ENCODE measurements around the gene MLLT6.
A peak's percentile ranks its signal among the peaks of the same experiment; 100 is the strongest.

Gene MLLT6

DNA sequence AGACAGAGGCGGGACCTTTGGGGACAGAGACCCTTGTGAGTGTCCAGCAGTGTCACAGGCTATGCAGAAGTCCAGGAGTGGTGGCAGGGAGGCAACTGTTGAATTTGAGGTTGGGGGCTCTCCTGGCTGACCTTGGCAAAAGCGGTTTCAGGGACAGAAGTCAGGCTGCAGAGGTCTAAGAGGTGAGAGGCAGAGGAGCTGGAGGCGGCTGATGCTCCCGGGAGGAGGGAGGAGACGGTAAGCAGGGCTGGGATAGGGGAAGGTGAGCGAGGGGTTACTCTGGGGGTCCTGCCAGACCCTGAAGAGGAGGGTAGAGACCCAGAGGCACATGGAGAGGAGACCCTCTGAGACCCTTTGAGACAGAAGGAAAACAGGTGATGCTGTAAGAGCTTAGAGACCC is 35.6 kb upstream of the MLLT6 start:
- TF ChIP-seq CTCF (IDR thresholded peaks at IDR 0.05; ENCODE audit: insufficient read depth, low read length, missing control alignments): no peak
- ChIA-PET POLR2A (no interaction called here), CTCF (interaction anchor here (1.3 to 16.0 kb wide), 10 partner anchors 7 to 321 kb away, joined by 3 to 310 read pairs (median 37); no protein-coding TSS in a partner anchor)
- H3K4me3 ChIP-seq (ENCODE audit: low read depth, low read length): no peak overlapping the region
- no peak for DNase-seq (ENCODE audit: low read depth, low spot score)

GRCh38 chr17:38671939-38672720 is 32.9 kb upstream of the MLLT6 start:
- no peak for DNase-seq (ENCODE audit: low read depth, low spot score)
- H3K4me3 ChIP-seq (ENCODE audit: low read depth, low read length): no peak overlapping the region
- POLR2A ChIA-PET: no interaction called here
- CTCF ChIA-PET: interaction anchor here (0.8 to 16.0 kb wide), 5 partner anchors 10 to 163 kb away, joined by 3 to 310 read pairs (median 4); no protein-coding TSS in a partner anchor
- no peak for TF ChIP-seq CTCF (IDR thresholded peaks at IDR 0.05; ENCODE audit: insufficient read depth, low read length, missing control alignments)

- no peak for TF ChIP-seq CTCF (IDR thresholded peaks at IDR 0.05; ENCODE audit: insufficient read depth, low read length, missing control alignments)
- H3K4me3 ChIP-seq (ENCODE audit: low read depth, low read length): no peak overlapping the region
- CTCF ChIA-PET: interaction anchor here (0.9 to 6.7 kb wide), 3 partner anchors 11 to 62 kb away, joined by 3 to 84 read pairs (median 14); no protein-coding TSS in a partner anchor
Observed at GRCh38 chr17:38672788-38673706, 32.0 kb upstream of the MLLT6 start.

DNA sequence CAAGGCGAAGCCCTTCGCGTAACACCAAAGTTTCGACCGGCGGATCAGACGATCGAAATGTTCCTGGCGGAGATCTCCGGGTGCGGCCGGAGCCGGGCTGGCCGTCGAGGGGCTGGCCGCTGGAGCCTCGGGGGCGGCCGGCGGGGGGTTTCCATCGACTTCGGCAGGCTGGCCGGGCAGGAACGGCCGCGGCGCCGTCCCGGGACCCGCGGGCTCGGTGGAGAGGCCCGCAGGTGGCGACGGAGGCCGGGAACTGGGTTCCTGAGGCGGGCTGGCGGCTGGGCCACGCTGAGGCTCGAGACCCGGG is 31.4 kb upstream of the MLLT6 start:
- DNase-seq (ENCODE audit: low read depth, low spot score): no peak
- H3K4me3 ChIP-seq (ENCODE audit: low read depth, low read length): peak overlapping the region; percentile 53
- no peak for TF ChIP-seq CTCF (IDR thresholded peaks at IDR 0.05; ENCODE audit: insufficient read depth, low read length, missing control alignments)
- POLR2A ChIA-PET: no interaction called here
- CTCF ChIA-PET: interaction anchor here (6.7 kb wide), 1 partner anchor 61 kb away, joined by 84 read pairs; no protein-coding TSS in a partner anchor

More at GRCh38 chr17:38672788-38673706, 32.0 kb upstream of the MLLT6 start:
- POLR2A ChIA-PET: no interaction called here
- DNase-seq (ENCODE audit: low read depth, low spot score): no peak

GRCh38 chr17:38674014-38674748 is 30.9 kb upstream of the MLLT6 start:
- H3K4me3 ChIP-seq (ENCODE audit: low read depth, low read length): peak overlapping the region; percentile 53
- CTCF ChIA-PET: interaction anchor here (1.4 to 6.7 kb wide), 5 partner anchors 10 to 116 kb away, joined by 5 to 84 read pairs (median 7); no protein-coding TSS in a partner anchor
- no peak for TF ChIP-seq CTCF (IDR thresholded peaks at IDR 0.05; ENCODE audit: insufficient read depth, low read length, missing control alignments)
- POLR2A ChIA-PET: no interaction called here
- no peak for DNase-seq (ENCODE audit: low read depth, low spot score)

Data from AG04449 (cell line).